ENCODE results near the gene TRAF1.
A peak's percentile ranks its signal among the peaks of the same experiment; 100 is the strongest.
"Not testable (repeated sequence)": the region's sequence is repeated elsewhere in the genome, so short reads cannot be mapped to it uniquely, and the experiment has no call there.

The TRAF1 gene

DNA sequence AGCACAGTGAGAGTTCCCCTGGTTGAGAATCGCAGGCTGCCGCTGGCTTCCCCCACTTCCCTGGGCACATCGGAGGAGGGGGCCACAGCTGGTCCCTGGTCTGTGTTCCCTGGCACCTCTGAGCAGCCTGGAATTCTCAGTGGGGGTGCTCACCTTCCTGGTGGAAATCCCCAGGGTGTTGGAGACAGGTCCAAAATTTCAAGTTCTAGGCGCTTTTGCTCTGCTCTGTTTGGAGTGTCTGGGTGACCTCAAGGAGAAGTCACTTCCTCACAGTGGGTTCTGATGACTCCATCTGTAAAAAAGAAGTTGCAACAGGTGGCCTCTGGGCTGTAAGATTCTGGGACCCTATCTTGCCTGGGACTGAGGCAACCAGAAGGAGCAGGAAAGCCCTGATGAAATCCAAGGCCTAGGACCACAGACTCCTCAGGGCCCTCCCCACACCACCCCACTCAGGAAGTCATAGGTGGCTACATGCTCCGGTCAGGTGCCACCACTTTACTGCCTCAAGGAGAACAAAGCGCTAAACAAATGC, at the start of gene TRAF1:
TSS of gene TRAF1 (minus strand) at position 400 of the 532 bp plus-strand sequence. CDS start 721 bp downstream, outside the sequence.
- H3K27ac ChIP-seq (ENCODE audit: low read depth, low read length) = peak within 1 kb of the TSS; percentile 24
- peak within 1 kb of the TSS in 1 of 5 donors; percentile 65 for H3K4me3 ChIP-seq (ENCODE audit: low read depth in 1 of 5, low read length in 5 of 5)
- H3K36me3 ChIP-seq (ENCODE audit: control insufficient read depth in 5 of 5, insufficient read depth in 5 of 5, low read length in 5 of 5) = no peaks in the 10 kb centered on the region
- H3K9me3 ChIP-seq (ENCODE audit: control insufficient read depth in 5 of 5, low read length in 5 of 5) = no peaks in the 10 kb centered on the region
- H3K9ac ChIP-seq (ENCODE audit: low read length in 5 of 5) = peak within 1 kb of the TSS in 2 of 5 donors; percentile 23 to 44
- H3K27me3 ChIP-seq (ENCODE audit: control insufficient read depth in 5 of 5, insufficient read depth in 4 of 5, low read length in 5 of 5) = no peaks in the 10 kb centered on the region
- H3K4me1 ChIP-seq (ENCODE audit: control insufficient read depth in 5 of 5, insufficient read depth in 5 of 5, low read length in 5 of 5) = peaks cover 1 to 29% (median 20%) of the 10 kb centered on the region in 5 donors

DNA sequence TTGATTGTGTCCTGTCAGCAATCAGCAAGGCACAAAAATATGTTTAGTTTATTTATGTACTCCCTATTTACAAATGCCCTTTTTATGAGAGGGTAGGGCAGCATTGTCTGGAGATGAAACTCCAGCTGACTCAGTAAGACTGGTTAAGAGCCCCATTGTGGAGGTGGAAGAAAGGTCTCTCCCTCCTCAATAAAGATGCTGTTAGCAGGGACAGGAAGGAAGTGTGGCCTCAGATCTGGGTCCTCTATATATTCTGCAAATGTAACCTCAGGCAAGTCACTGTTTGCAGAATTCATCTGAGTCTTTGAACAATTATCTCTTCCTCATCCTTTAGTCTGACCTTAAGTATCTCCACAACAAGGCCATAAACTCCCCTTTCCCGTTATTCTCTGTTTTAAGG, 48.3 kb upstream of the TRAF1 start:
- H3K27ac ChIP-seq (ENCODE audit: low read depth, low read length) = no peak overlapping the region
- no peaks in the 10 kb centered on the region for H3K27me3 ChIP-seq (ENCODE audit: control insufficient read depth in 5 of 5, insufficient read depth in 4 of 5, low read length in 5 of 5)

GRCh38 chr9:120974181-120974580, 47.6 kb upstream of the TRAF1 start:
- no peaks in the 10 kb centered on the region for H3K9me3 ChIP-seq (ENCODE audit: control insufficient read depth in 5 of 5, low read length in 5 of 5)
- no peak overlapping the region for H3K9ac ChIP-seq (ENCODE audit: low read length in 5 of 5)
- H3K4me1 ChIP-seq (ENCODE audit: control insufficient read depth in 5 of 5, insufficient read depth in 5 of 5, low read length in 5 of 5) = no peaks in the 10 kb centered on the region
- no peaks in the 10 kb centered on the region for H3K27me3 ChIP-seq (ENCODE audit: control insufficient read depth in 5 of 5, insufficient read depth in 4 of 5, low read length in 5 of 5)
- H3K36me3 ChIP-seq (ENCODE audit: control insufficient read depth in 5 of 5, insufficient read depth in 5 of 5, low read length in 5 of 5) = peaks cover 0 to 7% (median 0%) of the 10 kb centered on the region in 5 donors
- H3K4me3 ChIP-seq (ENCODE audit: low read depth in 1 of 5, low read length in 5 of 5) = no peak overlapping the region
- no peak overlapping the region for H3K27ac ChIP-seq (ENCODE audit: low read depth, low read length)

More for the DNA sequence above, 48.3 kb upstream of the TRAF1 start:
- Histone ChIP-seq H3K9me3 (ENCODE audit: control insufficient read depth in 5 of 5, low read length in 5 of 5) (no peaks in the 10 kb centered on the region), H3K4me1 (ENCODE audit: control insufficient read depth in 5 of 5, insufficient read depth in 5 of 5, low read length in 5 of 5) (no peaks in the 10 kb centered on the region), H3K36me3 (ENCODE audit: control insufficient read depth in 5 of 5, insufficient read depth in 5 of 5, low read length in 5 of 5) (peaks cover 0 to 9% (median 0%) of the 10 kb centered on the region in 5 donors), H3K4me3 (ENCODE audit: low read depth in 1 of 5, low read length in 5 of 5) (no peak overlapping the region), H3K9ac (ENCODE audit: low read length in 5 of 5) (no peak overlapping the region)

GRCh38 chr9:120971938-120972337, 45.3 kb upstream of the TRAF1 start:
- no peaks in the 10 kb centered on the region for H3K4me1 ChIP-seq (ENCODE audit: control insufficient read depth in 5 of 5, insufficient read depth in 5 of 5, low read length in 5 of 5)

DNA sequence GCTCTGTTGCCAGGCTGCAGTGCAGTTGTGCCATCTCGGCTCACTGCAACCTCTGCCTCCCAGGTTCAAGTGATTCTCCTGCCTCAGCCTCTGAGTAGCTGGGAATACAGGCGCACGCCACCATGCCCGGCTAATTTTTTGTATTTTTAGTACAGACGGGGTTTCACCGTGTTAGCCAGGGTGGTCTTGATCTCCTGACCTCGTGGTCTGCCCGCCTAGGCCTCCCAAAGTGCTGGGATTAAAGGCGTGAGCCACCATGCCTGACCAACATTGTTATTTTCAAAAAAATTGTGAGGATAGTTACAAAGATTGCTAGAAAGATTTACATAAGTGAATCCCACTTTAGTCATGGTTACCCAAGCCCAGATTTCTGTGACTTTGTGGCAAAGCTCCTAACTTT, 44.9 kb upstream of the TRAF1 start:
- not testable (repeated sequence) for H3K9ac ChIP-seq (ENCODE audit: low read length in 5 of 5); H3K36me3 ChIP-seq (ENCODE audit: control insufficient read depth in 5 of 5, insufficient read depth in 5 of 5, low read length in 5 of 5); H3K27me3 ChIP-seq (ENCODE audit: control insufficient read depth in 5 of 5, insufficient read depth in 4 of 5, low read length in 5 of 5); H3K9me3 ChIP-seq (ENCODE audit: control insufficient read depth in 5 of 5, low read length in 5 of 5); H3K27ac ChIP-seq (ENCODE audit: low read depth, low read length); H3K4me1 ChIP-seq (ENCODE audit: control insufficient read depth in 5 of 5, insufficient read depth in 5 of 5, low read length in 5 of 5); H3K4me3 ChIP-seq (ENCODE audit: low read depth in 1 of 5, low read length in 5 of 5)

More at GRCh38 chr9:120971938-120972337, 45.3 kb upstream of the TRAF1 start:
- H3K27ac ChIP-seq (ENCODE audit: low read depth, low read length) = no peak overlapping the region
- peaks cover 0 to 7% (median 0%) of the 10 kb centered on the region in 5 donors for H3K36me3 ChIP-seq (ENCODE audit: control insufficient read depth in 5 of 5, insufficient read depth in 5 of 5, low read length in 5 of 5)
- H3K27me3 ChIP-seq (ENCODE audit: control insufficient read depth in 5 of 5, insufficient read depth in 4 of 5, low read length in 5 of 5) = no peaks in the 10 kb centered on the region
- no peak overlapping the region for H3K9ac ChIP-seq (ENCODE audit: low read length in 5 of 5)
- no peaks in the 10 kb centered on the region for H3K9me3 ChIP-seq (ENCODE audit: control insufficient read depth in 5 of 5, low read length in 5 of 5)
- no peak overlapping the region for H3K4me3 ChIP-seq (ENCODE audit: low read depth in 1 of 5, low read length in 5 of 5)

- Histone ChIP-seq H3K27me3 (ENCODE audit: control insufficient read depth in 5 of 5, insufficient read depth in 4 of 5, low read length in 5 of 5) (no peaks in the 10 kb centered on the region), H3K9me3 (ENCODE audit: control insufficient read depth in 5 of 5, low read length in 5 of 5) (no peaks in the 10 kb centered on the region), H3K4me1 (ENCODE audit: control insufficient read depth in 5 of 5, insufficient read depth in 5 of 5, low read length in 5 of 5) (peaks cover 0 to 13% (median 8%) of the 10 kb centered on the region in 5 donors), H3K9ac (ENCODE audit: low read length in 5 of 5) (no peak overlapping the region), H3K36me3 (ENCODE audit: control insufficient read depth in 5 of 5, insufficient read depth in 5 of 5, low read length in 5 of 5) (no peaks in the 10 kb centered on the region), H3K27ac (ENCODE audit: low read depth, low read length) (no peak overlapping the region), H3K4me3 (ENCODE audit: low read depth in 1 of 5, low read length in 5 of 5) (no peak overlapping the region)
Measured at GRCh38 chr9:120970244-120970643, 43.6 kb upstream of the TRAF1 start.

GRCh38 chr9:120966013-120966369, 39.4 kb upstream of the TRAF1 start:
- H3K27ac ChIP-seq (ENCODE audit: low read depth, low read length) = no peak overlapping the region
- H3K36me3 ChIP-seq (ENCODE audit: control insufficient read depth in 5 of 5, insufficient read depth in 5 of 5, low read length in 5 of 5) = peaks cover 0 to 19% (median 13%) of the 10 kb centered on the region in 5 donors

GRCh38 chr9:120965344-120966012, 38.9 kb upstream of the TRAF1 start:
- Histone ChIP-seq H3K9ac (ENCODE audit: low read length in 5 of 5) (no peak overlapping the region), H3K9me3 (ENCODE audit: control insufficient read depth in 5 of 5, low read length in 5 of 5) (no peaks in the 10 kb centered on the region), H3K36me3 (ENCODE audit: control insufficient read depth in 5 of 5, insufficient read depth in 5 of 5, low read length in 5 of 5) (peaks cover 0 to 22% (median 14%) of the 10 kb centered on the region in 5 donors), H3K27me3 (ENCODE audit: control insufficient read depth in 5 of 5, insufficient read depth in 4 of 5, low read length in 5 of 5) (no peaks in the 10 kb centered on the region), H3K4me3 (ENCODE audit: low read depth in 1 of 5, low read length in 5 of 5) (no peak overlapping the region), H3K4me1 (ENCODE audit: control insufficient read depth in 5 of 5, insufficient read depth in 5 of 5, low read length in 5 of 5) (peaks cover 0 to 13% (median 8%) of the 10 kb centered on the region in 5 donors), H3K27ac (ENCODE audit: low read depth, low read length) (no peak overlapping the region)

More at GRCh38 chr9:120966013-120966369, 39.4 kb upstream of the TRAF1 start:
- Histone ChIP-seq H3K27me3 (ENCODE audit: control insufficient read depth in 5 of 5, insufficient read depth in 4 of 5, low read length in 5 of 5) (no peaks in the 10 kb centered on the region), H3K4me1 (ENCODE audit: control insufficient read depth in 5 of 5, insufficient read depth in 5 of 5, low read length in 5 of 5) (peaks cover 0 to 13% (median 8%) of the 10 kb centered on the region in 5 donors), H3K4me3 (ENCODE audit: low read depth in 1 of 5, low read length in 5 of 5) (no peak overlapping the region), H3K9ac (ENCODE audit: low read length in 5 of 5) (no peak overlapping the region), H3K9me3 (ENCODE audit: control insufficient read depth in 5 of 5, low read length in 5 of 5) (no peaks in the 10 kb centered on the region)

GRCh38 chr9:120961936-120962335, 35.3 kb upstream of the TRAF1 start:
- Histone ChIP-seq H3K4me1 (ENCODE audit: control insufficient read depth in 5 of 5, insufficient read depth in 5 of 5, low read length in 5 of 5) (peaks cover 0 to 13% (median 8%) of the 10 kb centered on the region in 5 donors), H3K27me3 (ENCODE audit: control insufficient read depth in 5 of 5, insufficient read depth in 4 of 5, low read length in 5 of 5) (no peaks in the 10 kb centered on the region), H3K4me3 (ENCODE audit: low read depth in 1 of 5, low read length in 5 of 5) (no peak overlapping the region), H3K9me3 (ENCODE audit: control insufficient read depth in 5 of 5, low read length in 5 of 5) (no peaks in the 10 kb centered on the region), H3K9ac (ENCODE audit: low read length in 5 of 5) (no peak overlapping the region), H3K27ac (ENCODE audit: low read depth, low read length) (no peak overlapping the region), H3K36me3 (ENCODE audit: control insufficient read depth in 5 of 5, insufficient read depth in 5 of 5, low read length in 5 of 5) (peaks cover 0 to 28% (median 14%) of the 10 kb centered on the region in 5 donors)

DNA sequence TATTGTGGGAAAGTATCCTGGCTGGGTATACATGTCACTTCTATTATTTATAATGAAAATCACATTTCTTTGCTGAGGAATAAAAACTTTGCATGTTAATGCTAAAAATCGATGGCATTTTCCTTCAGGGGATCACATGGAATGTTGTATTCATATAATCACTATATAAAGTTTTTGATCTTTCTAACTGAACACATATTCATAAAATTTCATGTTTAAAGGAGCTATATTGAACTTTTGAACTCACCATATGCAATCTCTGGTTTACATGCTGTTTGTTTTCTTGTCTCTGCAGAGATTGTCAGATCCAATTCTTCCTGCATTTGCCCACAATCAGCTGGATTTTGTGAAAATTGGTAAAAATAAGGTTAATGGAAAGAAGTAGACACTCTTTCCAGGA, 33.4 kb upstream of the TRAF1 start:
- no peak overlapping the region for H3K27ac ChIP-seq (ENCODE audit: low read depth, low read length)
- H3K27me3 ChIP-seq (ENCODE audit: control insufficient read depth in 5 of 5, insufficient read depth in 4 of 5, low read length in 5 of 5) = no peaks in the 10 kb centered on the region
- no peaks in the 10 kb centered on the region for H3K4me1 ChIP-seq (ENCODE audit: control insufficient read depth in 5 of 5, insufficient read depth in 5 of 5, low read length in 5 of 5)
- H3K9me3 ChIP-seq (ENCODE audit: control insufficient read depth in 5 of 5, low read length in 5 of 5) = no peaks in the 10 kb centered on the region
- no peak overlapping the region for H3K9ac ChIP-seq (ENCODE audit: low read length in 5 of 5)
- H3K4me3 ChIP-seq (ENCODE audit: low read depth in 1 of 5, low read length in 5 of 5) = no peak overlapping the region
- H3K36me3 ChIP-seq (ENCODE audit: control insufficient read depth in 5 of 5, insufficient read depth in 5 of 5, low read length in 5 of 5) = peaks cover 0 to 28% (median 14%) of the 10 kb centered on the region in 5 donors
